GM19351 (cell line): Measurements from ENCODE around the gene WDFY2.
"Not testable (repeated sequence)": the region's sequence is repeated elsewhere in the genome, so short reads cannot be mapped to it uniquely, and the experiment has no call there.

Experiments
- ATAC-seq: cut with Tn5 transposase; IDR thresholded peaks from one replicate; pipeline ENCODE4 v1.9.1; 2021; ENCODE audit warnings: mild to moderate bottlenecking, moderate library complexity; ENCODE audit not compliant: unreplicated experiment

WDFY2 gene

DNA sequence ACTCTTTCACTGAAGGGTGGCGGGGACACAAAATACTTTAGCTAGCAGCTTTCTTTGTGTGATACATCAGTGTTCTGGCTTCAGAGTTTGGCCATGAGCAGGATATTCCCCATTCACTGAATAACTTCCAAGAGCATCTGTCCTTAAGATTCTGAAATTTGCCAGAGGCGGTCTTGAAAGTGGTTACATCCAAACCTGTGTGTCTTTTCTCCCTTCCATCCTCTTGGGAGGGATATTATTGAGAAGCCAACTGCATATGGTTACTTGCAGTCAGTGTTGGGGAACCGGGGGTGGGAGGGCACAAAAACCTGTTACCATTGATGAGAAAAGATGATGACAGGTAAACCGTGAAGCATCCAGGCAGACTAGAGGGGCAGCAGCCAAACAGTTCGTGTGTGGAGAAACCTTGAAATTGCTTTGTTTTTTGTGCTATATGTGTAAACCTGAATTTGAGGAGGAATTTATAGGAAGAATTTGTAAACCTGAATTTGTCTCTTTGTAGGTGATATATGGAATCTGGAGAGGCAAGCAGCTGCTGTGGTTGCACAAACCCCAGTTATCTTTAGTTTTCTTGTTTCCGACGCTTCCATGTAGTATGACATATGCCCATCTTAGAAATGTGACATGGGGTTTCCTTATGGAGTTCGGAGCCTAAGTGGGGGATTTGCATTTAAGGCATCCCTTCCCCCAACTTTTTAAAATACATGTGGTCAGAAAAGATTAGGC lies 104.8 kb downstream of the WDFY2 start:
- ATAC-seq = no peak

DNA sequence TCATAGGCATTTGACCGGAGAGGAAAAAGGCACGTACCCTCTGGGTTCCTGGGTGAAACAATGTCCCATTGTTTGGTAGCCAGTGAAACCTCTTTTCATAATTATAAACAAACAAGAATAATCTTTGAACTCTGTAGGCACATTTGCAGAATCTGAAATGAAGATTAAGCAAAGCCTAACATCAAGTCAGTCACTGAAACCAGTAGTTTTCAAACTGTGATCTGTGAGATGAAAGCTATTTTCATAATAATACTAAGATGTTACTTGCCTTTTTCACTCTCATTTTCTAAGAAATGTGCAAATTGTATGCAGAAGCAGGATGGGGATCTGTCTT lies 105.4 kb downstream of the WDFY2 start:
- ATAC-seq = no peak

DNA sequence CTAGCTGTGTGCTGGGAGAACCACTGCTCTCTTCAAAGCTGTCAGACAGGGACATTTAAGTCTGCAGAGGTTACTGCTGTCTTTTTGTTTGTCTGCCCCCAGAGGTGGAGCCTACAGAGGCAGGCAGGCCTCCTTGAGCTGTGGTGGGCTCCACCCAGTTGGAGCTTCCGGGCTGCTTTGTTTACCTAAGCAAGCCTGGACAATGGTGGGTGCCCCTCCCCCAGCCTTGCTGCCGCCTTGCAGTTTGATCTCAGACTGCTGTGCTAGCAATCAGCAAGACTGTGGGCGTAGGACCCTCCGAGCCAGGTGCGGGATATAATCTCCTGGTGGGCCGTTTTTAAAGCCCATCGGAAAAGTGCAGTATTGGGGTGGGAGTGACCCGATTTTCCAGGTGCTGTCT lies 111.4 kb downstream of the WDFY2 start:
- not testable (repeated sequence) for ATAC-seq

DNA sequence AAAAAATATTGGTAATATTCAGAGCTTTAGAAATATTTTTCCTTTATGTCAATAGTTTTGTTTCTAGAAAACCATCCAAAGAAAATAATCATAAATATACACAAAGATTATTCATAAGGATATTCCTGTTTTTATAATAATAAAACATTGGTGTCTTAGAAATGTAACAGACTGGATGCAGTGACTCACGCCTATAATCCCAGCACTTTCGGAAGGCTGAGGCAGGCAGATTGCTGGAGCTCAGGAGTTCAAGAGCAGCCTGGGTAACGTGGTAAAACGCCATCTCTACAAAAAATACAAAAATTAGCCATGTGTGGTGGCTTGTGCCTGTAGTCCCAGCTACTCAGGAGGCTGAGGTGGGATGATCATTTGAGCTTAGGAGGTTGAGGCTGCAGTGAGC lies 112.9 kb downstream of the WDFY2 start:
- no peak for ATAC-seq

DNA sequence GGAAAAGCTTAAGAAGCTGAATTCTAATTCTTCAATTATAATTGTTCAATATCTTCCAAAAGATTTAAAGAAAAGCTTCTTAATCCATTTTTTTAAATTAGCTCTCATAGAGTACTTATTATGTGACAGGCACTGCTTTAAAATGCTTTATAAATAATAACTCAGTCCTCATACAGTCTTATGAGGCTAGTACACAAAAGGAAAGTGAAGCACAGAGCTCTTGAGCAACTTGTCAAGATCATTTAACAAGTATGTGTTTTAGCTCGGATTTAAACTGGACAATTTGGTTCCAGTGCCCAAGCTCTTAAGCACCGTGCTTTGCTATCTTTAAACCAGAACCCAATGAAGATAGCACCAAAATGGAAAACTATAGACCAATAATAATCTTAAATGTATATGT lies 113.6 kb downstream of the WDFY2 start:
- ATAC-seq = no peak

DNA sequence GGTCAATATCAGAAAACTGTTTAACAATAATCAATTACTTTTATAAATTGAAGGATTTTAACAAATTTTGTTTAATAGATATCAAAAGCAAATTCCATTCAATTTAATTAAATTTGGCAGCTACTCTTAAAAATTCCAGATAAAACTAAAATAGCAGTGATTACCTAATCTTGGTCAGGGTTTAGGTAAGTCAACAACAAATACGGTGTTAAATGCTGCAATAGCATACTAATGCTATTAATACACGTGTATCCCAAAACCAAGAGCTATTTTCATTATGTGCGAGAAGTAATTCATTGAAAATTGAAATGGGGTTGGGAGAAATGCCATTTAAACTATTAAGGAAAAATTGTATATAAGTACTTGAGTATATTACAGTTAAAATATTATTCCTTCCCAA lies 114.1 kb downstream of the WDFY2 start:
- ATAC-seq = no peak

DNA sequence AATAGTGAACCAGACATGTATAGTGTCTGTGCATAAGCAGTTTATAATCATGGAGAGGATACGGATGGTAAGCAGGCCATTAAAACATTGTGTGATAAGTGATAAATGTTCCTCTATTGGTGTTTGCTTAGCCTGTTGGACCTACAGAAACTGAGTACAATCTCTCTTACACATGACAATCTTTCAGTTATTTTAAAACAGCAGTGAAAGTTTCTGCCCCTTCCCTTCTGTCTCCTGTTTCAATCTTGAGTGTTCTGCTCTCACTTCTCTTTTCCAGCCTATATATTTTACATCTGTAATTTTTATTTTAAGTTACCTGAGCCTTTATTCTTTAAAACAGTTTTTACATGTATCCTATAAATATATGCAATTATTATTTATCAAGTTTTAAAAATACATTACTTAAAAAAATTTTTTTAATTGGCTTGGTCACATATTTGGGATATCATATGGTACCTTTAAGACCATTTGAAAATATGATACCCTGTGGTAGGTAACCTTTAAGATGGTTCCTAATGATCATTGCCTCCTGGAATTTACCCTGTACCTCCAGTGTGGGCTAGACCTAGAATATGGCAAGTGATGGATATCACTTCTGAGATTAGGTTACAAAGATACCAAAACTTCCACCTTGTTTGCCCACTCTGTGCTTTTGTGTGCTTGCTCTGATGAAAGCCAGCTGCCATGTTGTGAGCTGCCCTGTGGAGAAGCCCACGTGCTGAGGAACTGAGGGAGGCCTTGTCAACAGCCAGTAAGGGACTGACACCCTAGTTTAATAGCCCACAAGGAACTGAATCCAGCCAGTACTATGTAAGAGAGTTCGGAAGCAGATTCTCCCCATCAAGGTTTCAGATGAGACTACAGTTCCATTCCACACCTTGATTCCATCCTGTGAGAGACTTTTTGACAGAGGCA lies 120.4 kb downstream of the WDFY2 start:
- peak; percentile 89 for ATAC-seq

DNA sequence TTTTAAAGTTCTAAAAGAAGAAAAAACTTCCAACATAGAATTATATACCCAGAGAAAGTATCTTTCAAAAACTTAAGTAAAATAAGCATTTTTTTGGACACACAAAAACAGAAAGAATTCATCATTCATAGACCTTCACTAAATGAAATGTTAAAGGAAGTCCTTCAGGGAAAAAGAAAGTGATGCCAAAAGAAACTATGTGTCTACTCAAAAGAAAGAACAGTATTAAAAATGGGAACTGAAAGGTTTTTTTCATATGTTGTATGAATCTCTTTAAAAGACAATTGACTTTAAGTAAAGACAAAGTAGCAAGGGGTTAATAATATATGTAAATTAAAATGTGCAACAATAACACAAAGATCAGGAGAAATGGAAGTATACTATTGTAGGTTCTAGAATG lies 123.2 kb downstream of the WDFY2 start:
- no peak for ATAC-seq

DNA sequence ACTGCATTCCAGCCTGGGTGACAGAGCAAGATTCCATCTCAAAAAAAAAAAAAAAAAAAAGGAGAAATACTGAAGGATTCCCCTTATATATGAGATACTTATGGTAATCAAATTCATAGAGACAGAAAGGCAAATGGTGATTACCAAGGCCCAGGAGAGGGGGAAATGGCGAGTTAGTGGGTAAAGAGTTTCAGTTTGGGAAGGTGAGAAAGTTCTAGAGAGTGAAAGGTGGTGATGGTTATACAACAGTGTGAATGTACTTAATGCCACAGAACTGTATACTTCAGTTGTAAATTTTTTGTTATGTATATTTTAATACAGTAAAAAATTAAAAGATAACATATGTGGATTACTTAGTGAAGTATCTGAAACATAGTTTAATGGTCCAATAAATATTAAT lies 129.5 kb downstream of the WDFY2 start:
- no peak for ATAC-seq

DNA sequence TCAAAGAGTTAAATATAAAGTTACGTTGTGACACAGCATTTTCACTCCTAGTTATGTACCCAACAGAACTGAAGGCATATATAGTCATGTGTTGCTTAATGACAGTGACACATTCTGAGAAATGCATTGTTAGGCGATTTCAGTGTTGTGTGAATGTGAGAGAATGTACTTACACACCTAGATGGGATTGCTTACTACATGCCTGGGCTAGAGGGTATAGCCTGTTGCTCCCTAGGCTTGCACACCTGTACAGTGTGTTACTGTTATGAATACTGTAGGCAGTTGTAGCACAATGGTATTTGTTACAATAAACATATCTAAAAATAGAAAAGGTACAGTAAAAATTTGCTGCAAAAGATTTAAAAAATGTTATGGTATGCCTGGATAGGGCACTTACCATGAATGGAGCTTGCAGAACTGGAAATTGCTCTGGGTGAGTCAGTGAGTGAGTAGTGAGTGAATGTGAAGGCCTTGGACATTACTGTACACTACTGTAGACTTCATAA lies 130.5 kb downstream of the WDFY2 start:
- ATAC-seq = peak; percentile 85

DNA sequence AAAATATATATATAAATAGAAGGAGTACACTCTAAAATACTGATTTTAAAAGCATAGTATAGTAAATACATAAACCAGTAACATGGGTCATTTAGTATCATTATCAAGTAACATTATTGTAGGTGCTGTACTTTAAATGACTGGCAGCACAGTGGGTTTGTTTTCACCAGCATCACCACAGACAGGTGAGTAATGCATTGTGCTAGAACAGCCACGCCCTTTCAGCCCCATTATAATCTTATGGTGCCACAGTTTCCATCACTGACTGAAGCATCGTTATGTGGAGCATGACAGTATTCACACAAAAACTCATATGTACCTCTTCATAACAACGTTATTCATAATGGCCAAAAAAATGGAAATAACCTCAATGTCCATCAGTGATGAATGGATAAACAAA lies 131.4 kb downstream of the WDFY2 start:
- ATAC-seq = no peak

DNA sequence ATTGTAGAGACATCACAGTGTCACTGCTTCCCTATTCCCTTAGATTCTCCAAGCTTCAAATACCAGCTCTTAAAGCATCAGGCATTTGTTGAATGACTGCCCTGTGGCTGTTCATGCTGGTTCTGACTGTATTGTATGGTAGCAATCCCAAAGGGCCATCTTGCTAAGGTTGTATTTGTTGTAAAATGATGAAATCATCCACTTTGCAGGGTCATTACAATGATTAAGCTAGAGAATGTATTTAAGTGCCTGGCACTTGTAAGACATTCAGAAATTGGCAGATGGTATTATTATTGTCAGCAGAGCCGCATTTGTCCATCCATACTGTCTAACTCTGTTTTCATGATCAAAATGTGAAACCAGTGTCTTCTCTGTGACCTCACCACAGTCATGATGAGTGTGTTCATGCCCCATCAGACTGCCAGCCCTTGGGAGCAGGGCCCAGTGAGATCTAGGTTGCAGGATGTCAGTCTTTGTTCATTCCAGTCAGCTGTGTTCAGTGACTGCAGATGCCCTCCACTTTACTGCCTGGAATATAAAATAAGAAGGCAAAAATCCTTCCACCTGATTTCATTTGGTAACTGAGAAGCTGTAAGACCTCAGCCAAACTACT lies 133.6 kb downstream of the WDFY2 start:
- no peak for ATAC-seq

DNA sequence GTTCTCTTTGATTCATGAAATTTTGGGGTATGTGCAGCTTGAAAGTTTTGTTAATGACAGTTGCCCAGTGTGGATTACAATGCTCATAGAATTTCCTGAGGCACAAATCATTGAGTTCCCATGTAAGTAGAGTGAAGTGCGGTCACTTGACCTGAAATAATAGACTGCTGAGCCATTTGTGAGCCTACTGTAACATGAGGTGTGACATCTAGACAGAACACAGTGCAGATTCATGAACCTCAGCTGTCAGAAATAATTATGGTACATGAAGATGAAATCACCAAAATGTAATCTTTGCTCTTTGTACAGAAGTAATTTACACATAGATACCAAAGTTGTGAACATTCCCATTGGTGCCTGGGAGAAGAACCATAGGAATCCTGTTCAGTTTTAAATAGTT lies 135.1 kb downstream of the WDFY2 start:
- ATAC-seq = no peak

DNA sequence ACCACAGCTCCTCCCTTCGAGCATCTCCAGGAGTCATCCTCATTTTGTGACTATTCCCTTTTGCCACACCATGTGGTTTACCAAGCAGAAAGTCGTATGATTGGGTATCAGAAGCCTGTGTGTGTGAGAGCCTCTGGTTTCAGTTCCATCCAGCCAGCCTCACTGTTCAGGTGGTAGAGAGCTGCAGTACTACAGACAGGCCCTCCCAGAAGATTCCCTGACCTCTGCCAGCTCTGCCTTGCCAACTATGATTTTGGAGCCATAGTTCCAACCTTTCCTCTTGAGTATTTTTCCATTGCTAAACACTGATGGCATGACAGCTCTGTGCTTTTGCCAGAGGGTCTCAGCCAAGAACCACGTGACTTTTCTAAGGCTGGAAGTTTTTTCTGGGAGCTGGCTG lies 137.2 kb downstream of the WDFY2 start:
- peak; percentile 98 for ATAC-seq

DNA sequence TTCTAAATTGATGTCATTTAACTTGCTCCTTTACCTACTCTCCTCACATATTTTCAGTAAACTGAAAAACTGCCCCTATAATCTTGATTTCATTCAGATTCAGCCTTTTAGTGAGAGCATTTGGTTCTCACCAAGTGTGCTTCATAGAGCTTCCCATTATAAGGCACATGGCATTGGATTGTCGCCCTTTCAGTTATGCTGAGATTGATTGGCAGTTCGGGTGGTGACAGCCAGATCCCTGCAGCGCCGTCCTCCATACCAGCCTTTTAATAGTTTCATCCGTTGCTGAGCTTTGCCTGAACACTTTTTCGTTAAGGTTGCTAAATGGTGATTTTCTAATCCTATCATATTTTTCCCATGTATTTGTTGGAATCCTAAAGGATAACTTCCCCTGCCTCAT lies 139.3 kb downstream of the WDFY2 start:
- no peak for ATAC-seq

DNA sequence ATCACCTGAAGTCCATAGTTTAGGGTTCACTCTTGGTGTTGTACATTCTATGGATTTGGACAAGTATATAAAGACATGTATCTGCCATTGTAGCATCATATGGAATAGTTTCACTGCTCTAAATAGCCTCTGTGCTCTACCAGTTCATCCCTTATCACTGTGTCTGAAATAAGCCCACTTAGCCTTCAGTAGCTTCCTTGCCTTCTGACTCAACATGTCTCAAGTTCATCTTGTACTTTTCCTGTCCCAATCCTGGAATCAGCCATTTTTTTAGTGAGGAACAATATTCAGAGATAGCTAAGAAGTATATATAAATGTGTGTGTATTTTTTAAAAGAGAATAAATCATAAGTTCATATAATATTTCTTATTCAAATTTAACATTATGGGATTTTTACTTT lies 140.5 kb downstream of the WDFY2 start:
- no peak for ATAC-seq

DNA sequence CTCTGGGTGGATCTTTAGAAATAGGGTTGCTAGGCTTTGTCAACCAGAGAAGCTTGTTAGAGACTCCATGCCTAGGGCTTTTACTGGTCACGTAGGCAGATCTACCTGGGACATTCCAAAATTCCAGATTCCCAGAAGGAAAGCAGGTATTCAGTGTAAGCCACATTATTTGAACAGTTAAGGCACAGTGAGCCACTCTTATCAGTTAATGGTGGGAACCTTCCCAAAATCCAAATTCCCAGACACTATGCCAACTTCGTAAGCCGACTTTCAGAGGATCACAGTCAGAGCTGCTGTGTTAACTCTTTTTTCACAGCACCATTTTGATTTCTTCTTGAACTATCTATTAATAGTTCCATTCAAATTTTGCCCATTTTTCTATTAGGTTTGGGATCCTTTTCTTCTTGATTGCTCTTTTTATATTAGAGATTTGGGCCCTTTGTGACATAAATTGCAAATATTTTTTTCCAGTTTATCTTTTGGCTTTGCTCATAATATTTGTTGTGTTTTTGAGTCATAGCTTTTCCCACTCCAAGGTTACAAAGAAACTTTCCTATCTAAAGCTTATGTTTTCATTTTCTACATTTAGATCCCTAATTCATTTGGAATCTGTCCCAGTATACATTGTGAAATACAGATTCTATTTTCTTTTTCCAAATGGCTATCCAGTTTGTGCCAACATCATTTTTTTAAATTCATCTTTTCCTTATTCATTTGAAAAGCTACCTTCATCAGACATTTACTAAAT lies 142.4 kb downstream of the WDFY2 start:
- ATAC-seq = no peak

DNA sequence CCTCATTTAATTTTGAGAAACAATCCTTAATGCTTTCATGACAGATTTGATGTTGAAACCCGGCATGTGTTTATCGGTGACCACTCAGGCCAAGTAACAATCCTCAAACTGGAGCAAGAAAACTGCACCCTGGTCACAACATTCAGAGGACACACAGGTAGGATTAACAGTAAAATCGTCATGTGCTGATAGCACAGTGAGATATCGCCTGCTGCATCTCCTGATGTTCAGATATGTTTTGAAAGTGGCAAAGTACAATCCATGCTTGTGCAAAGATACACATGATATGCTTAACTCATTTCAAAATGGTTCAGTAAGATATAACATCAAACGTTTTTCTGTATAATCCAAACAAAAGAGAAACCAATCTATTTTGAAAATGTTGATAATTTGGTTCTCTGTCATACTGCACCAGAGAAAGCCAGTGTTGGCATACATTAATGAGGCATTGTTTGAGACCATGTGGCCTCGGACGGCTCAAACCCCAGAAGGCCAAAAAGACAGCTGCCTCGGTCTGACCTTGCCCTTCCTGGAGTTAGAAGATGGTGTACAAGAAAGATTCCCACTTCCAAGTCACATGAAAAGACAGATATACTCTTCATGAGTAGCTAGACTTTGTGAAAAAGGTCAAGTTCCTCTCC lies 143.5 kb downstream of the WDFY2 start:
- no peak for ATAC-seq

DNA sequence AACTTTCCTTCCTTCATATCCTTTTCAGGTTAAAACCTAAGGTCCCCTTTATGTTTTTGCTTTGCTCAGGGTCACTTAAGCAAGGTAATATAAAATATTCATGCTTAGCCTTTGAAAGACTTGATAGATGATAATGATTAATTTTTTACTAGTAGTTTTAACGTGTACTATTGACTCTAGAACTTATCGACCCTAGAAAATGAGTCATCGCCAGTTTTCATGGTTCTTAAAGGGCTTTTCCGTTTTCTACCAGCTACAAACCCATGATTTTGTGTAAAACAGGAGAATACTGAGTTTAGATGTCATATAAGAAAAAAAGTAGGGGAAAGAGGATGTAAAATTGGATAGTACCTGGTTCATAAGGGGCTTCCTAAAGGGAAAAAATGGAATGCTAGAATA lies 144.0 kb downstream of the WDFY2 start:
- no peak for ATAC-seq

DNA sequence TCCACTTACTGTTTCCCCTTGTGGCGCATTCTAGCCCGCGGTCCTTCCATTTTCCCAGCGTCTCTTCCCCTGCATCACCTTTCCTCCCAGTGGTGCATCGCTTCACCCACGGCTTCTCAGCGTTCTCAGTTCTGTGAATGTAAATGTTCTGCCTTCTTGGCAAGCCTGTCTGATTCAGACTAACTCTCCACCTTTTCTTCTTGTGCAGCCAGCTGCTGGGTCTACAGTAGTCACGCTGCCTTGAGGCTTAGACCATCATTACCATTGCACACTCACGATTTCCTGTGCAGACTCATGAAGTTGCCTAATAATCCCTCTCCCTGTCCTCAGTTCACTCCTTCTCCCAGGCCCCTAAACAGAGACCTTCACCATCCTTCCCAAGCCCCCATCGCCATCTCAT lies 144.7 kb downstream of the WDFY2 start:
- ATAC-seq = no peak
